K562 (cell line): ENCODE data around the gene HUNK. TPM values are rescaled to one million over a fixed set of nuclear protein-coding genes. Genes with fewer than 3 reads are reported as not detected.

ENCODE experiments used
- CREB1 ChIP-seq, 2 experiments: sonication (generic) in 1 of 2; formaldehyde crosslinking in 1 of 2; IDR thresholded peaks; 2 replicates each; pipeline versions ENCODE4 v1.6.1 to v1.8.0; 2012 to 2022; ENCODE audit warnings: inconsistent platforms in 1 of 2, mild to moderate bottlenecking in 1 of 2, missing genetic modification reagents in 1 of 2, moderate library complexity in 1 of 2
- CREBBP ChIP-seq: IDR thresholded peaks from one replicate; pipeline ENCODE4 v1.6.1; 2012; ENCODE audit warnings: low read depth, mild to moderate bottlenecking, control low read depth, inconsistent platforms, low read length
- CXXC5 ChIP-seq: fragments of 250-450 bp; sonication (Bioruptor Pico); IDR thresholded peaks from 2 replicates; pipeline ENCODE4 v1.8.0; 2022; ENCODE audit warnings: inconsistent platforms, mild to moderate bottlenecking, moderate library complexity
- DACH1 ChIP-seq: fragments of 450-650 bp; IDR thresholded peaks from 2 replicates; pipeline ENCODE4 v1.6.1; 2018; ENCODE audit not compliant: partially characterized antibody
- DPF2 ChIP-seq: fragments of 450-650 bp; IDR thresholded peaks from 2 replicates; pipeline ENCODE4 v1.6.1; 2016
- JUND ChIP-seq, 2 experiments: IDR thresholded peaks; 2 replicates in 1 of 2; 3 replicates in 1 of 2; pipeline ENCODE4 v1.6.1; 2011; ENCODE audit warnings: borderline replicate concordance in 2 of 2, low read depth in 2 of 2, low read length in 2 of 2, improper control_type of control experiment in 1 of 2, missing biosample characterization in 1 of 2, missing genetic modification characterization in 1 of 2, missing genetic modification reagents in 1 of 2
- KDM2B ChIP-seq: fragments of 250-450 bp; sonication (Bioruptor Pico); IDR thresholded peaks from 2 replicates; pipeline ENCODE4 v1.8.0; 2021; ENCODE audit warnings: mild to moderate bottlenecking, moderate library complexity
- SMAD4 ChIP-seq: fragments of 250-450 bp; sonication (Bioruptor Pico); conservative IDR thresholded peaks from 2 replicates; pipeline ENCODE4 v1.8.0; 2021; ENCODE audit warnings: inconsistent platforms, mild to moderate bottlenecking, moderate library complexity
- SRSF3 ChIP-seq: fragments of 200-400 bp; formaldehyde crosslinking; IDR thresholded peaks from 2 replicates; pipeline ENCODE4 v1.6.1; 2016; ENCODE audit warnings: mild to moderate bottlenecking, low read length, moderate library complexity; ENCODE audit not compliant: insufficient read depth
- TRIM24 ChIP-seq, 2 experiments: fragments of 450-650 bp; IDR thresholded peaks; 2 replicates each; pipeline ENCODE4 v1.6.1; 2016
- polyA plus RNA-seq, 8 experiments: library from polyadenylated mRNA; depleted of rRNA in 4 of 8; stranded (reverse) in 5 of 8; unstranded in 3 of 8; fragments of >200 nt; fragmentation: Nextera tagmentation in 2 of 8; fragmentation: Illumina TruSeq in 1 of 8; extraction: Ambion mirVana in 2 of 8; extraction: Trizol in 1 of 8; gene quantifications; 2 replicates each; pipeline versions ENCODE4 v1.2.1 to v1.2.3, GENCODE V29; 2011 to 2014; ENCODE audit warnings: inconsistent platforms in 1 of 8, missing spikeins in 1 of 8
- total RNA-seq, 7 experiments: library from RNA; depleted of rRNA in 6 of 7; stranded (reverse); fragments of >200 nt in 6 of 7; fragmentation: Illumina TruSeq in 2 of 7; extraction: Trizol in 2 of 7; gene quantifications; 2 replicates each; pipeline versions ENCODE4 v1.2.1 to v1.2.3, GENCODE V29; 2011 to 2021; ENCODE audit warnings: low replicate concordance in 1 of 7
- TF ChIP-seq, protein P1 (sequence below): fragments of 450-650 bp; IDR thresholded peaks from 2 replicates; pipeline ENCODE4 v1.6.1; 2016; ENCODE audit warnings: mild to moderate bottlenecking, moderate library complexity
- TF ChIP-seq, protein P2 (sequence below): fragments of 250-450 bp; sonication (Bioruptor Pico); IDR thresholded peaks from 2 replicates; pipeline ENCODE4 v1.5.0; 2022; ENCODE audit warnings: mild to moderate bottlenecking

Gene HUNK
- total and polyA plus RNA-seq, 9 of the 15 experiments (the other 6 are each of a cell fraction or from before 2014, with no cell fraction given) = not detected

- TF ChIP-seq, protein P1, sequence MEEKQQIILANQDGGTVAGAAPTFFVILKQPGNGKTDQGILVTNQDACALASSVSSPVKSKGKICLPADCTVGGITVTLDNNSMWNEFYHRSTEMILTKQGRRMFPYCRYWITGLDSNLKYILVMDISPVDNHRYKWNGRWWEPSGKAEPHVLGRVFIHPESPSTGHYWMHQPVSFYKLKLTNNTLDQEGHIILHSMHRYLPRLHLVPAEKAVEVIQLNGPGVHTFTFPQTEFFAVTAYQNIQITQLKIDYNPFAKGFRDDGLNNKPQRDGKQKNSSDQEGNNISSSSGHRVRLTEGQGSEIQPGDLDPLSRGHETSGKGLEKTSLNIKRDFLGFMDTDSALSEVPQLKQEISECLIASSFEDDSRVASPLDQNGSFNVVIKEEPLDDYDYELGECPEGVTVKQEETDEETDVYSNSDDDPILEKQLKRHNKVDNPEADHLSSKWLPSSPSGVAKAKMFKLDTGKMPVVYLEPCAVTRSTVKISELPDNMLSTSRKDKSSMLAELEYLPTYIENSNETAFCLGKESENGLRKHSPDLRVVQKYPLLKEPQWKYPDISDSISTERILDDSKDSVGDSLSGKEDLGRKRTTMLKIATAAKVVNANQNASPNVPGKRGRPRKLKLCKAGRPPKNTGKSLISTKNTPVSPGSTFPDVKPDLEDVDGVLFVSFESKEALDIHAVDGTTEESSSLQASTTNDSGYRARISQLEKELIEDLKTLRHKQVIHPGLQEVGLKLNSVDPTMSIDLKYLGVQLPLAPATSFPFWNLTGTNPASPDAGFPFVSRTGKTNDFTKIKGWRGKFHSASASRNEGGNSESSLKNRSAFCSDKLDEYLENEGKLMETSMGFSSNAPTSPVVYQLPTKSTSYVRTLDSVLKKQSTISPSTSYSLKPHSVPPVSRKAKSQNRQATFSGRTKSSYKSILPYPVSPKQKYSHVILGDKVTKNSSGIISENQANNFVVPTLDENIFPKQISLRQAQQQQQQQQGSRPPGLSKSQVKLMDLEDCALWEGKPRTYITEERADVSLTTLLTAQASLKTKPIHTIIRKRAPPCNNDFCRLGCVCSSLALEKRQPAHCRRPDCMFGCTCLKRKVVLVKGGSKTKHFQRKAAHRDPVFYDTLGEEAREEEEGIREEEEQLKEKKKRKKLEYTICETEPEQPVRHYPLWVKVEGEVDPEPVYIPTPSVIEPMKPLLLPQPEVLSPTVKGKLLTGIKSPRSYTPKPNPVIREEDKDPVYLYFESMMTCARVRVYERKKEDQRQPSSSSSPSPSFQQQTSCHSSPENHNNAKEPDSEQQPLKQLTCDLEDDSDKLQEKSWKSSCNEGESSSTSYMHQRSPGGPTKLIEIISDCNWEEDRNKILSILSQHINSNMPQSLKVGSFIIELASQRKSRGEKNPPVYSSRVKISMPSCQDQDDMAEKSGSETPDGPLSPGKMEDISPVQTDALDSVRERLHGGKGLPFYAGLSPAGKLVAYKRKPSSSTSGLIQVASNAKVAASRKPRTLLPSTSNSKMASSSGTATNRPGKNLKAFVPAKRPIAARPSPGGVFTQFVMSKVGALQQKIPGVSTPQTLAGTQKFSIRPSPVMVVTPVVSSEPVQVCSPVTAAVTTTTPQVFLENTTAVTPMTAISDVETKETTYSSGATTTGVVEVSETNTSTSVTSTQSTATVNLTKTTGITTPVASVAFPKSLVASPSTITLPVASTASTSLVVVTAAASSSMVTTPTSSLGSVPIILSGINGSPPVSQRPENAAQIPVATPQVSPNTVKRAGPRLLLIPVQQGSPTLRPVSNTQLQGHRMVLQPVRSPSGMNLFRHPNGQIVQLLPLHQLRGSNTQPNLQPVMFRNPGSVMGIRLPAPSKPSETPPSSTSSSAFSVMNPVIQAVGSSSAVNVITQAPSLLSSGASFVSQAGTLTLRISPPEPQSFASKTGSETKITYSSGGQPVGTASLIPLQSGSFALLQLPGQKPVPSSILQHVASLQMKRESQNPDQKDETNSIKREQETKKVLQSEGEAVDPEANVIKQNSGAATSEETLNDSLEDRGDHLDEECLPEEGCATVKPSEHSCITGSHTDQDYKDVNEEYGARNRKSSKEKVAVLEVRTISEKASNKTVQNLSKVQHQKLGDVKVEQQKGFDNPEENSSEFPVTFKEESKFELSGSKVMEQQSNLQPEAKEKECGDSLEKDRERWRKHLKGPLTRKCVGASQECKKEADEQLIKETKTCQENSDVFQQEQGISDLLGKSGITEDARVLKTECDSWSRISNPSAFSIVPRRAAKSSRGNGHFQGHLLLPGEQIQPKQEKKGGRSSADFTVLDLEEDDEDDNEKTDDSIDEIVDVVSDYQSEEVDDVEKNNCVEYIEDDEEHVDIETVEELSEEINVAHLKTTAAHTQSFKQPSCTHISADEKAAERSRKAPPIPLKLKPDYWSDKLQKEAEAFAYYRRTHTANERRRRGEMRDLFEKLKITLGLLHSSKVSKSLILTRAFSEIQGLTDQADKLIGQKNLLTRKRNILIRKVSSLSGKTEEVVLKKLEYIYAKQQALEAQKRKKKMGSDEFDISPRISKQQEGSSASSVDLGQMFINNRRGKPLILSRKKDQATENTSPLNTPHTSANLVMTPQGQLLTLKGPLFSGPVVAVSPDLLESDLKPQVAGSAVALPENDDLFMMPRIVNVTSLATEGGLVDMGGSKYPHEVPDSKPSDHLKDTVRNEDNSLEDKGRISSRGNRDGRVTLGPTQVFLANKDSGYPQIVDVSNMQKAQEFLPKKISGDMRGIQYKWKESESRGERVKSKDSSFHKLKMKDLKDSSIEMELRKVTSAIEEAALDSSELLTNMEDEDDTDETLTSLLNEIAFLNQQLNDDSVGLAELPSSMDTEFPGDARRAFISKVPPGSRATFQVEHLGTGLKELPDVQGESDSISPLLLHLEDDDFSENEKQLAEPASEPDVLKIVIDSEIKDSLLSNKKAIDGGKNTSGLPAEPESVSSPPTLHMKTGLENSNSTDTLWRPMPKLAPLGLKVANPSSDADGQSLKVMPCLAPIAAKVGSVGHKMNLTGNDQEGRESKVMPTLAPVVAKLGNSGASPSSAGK = no peak
- TF ChIP-seq CREBBP = no peak
- TF ChIP-seq CXXC5 (CRISPR knock-in tag) = no peak
- no peak for TF ChIP-seq DPF2
- no peak for TF ChIP-seq SMAD4 (CRISPR knock-in tag)
- TF ChIP-seq TRIM24 (IDR thresholded peaks at IDR 0.05) = no peak
- TF ChIP-seq, protein P2, sequence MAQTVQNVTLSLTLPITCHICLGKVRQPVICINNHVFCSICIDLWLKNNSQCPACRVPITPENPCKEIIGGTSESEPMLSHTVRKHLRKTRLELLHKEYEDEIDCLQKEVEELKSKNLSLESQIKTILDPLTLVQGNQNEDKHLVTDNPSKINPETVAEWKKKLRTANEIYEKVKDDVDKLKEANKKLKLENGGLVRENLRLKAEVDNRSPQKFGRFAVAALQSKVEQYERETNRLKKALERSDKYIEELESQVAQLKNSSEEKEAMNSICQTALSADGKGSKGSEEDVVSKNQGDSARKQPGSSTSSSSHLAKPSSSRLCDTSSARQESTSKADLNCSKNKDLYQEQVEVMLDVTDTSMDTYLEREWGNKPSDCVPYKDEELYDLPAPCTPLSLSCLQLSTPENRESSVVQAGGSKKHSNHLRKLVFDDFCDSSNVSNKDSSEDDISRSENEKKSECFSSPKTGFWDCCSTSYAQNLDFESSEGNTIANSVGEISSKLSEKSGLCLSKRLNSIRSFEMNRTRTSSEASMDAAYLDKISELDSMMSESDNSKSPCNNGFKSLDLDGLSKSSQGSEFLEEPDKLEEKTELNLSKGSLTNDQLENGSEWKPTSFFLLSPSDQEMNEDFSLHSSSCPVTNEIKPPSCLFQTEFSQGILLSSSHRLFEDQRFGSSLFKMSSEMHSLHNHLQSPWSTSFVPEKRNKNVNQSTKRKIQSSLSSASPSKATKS = no peak
- TF ChIP-seq JUND (IDR thresholded peaks at IDR 0.05; ENCODE audit: borderline replicate concordance, low read depth, low read length) = no peak
- TF ChIP-seq JUND (tag; IDR thresholded peaks at IDR 0.05; ENCODE audit: borderline replicate concordance, low read depth, low read length) = no peak
- no peak for TF ChIP-seq KDM2B (CRISPR knock-in tag)
- no peak for TF ChIP-seq DACH1
- TF ChIP-seq SRSF3 = no peak
- TF ChIP-seq CREB1 (IDR thresholded peaks at IDR 0.05) = no peak
- no peak for TF ChIP-seq CREB1 (CRISPR knock-in tag; IDR thresholded peaks at IDR 0.05)
Observed at GRCh38 chr21:31945141-31945540, 72.3 kb downstream of the HUNK start (continued).
